Stimulated activated CD8-positive, alpha-beta memory T cell treated with anti-CD3 and anti-CD28 coated beads, Interleukin-15, amount 100 ng/mL, for 1 hour (primary cell): ENCODE measurements around the gene PPM1D.
"Not testable (repeated sequence)": the region's sequence is repeated elsewhere in the genome, so short reads cannot be mapped to it uniquely, and the experiment has no call there.

Experiments
- DNase-seq: peaks from one replicate; pipeline ENCODE4 v3.0.0-alpha.2; 2020; ENCODE audit warnings: low read depth

PPM1D gene

DNA sequence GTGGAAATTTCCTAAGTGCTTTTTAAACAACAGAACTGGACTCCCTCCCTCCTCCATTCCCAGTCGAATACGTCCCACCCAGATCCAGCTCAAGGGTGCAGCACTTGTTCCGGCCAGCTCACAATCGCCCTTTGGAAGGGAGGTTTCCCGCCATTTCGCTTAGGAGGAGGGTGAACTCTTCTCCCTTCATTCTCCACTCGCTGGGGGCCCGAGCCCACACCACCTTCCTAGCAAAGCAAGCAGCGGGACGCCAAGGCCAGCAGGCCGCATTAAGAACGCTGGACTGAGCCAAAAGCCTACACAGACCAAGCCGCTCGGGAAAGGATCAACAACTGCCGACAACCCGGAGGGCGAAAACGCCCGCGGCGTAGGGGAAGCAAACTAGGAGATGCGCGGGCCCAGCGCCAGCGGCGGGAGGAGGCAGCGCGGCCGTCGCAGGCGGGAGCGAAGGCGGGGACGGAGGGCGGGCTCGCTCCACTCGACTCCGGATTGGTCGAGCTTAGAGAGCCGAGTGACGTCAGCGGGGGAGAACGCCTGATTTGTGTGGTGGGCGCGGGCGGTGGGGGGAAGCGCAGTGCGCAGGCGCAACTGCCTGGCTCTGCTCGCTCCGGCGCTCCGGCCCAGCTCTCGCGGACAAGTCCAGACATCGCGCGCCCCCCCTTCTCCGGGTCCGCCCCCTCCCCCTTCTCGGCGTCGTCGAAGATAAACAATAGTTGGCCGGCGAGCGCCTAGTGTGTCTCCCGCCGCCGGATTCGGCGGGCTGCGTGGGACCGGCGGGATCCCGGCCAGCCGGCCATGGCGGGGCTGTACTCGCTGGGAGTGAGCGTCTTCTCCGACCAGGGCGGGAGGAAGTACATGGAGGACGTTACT is at the start of gene PPM1D:
Gene PPM1D (plus strand): TSS at position 574 of the 870 bp plus-strand sequence. CDS start 222 bp downstream, at position 796.
- DNase-seq = peak; percentile 97

- not testable (repeated sequence) for DNase-seq
Observed at GRCh38 chr17:60552255-60552654, 47.7 kb upstream of the PPM1D start.

GRCh38 chr17:60554377-60554788 is 45.6 kb upstream of the PPM1D start:
- DNase-seq = no peak

- DNase-seq = no peak
Observed at GRCh38 chr17:60555786-60556185, 44.2 kb upstream of the PPM1D start.

DNA sequence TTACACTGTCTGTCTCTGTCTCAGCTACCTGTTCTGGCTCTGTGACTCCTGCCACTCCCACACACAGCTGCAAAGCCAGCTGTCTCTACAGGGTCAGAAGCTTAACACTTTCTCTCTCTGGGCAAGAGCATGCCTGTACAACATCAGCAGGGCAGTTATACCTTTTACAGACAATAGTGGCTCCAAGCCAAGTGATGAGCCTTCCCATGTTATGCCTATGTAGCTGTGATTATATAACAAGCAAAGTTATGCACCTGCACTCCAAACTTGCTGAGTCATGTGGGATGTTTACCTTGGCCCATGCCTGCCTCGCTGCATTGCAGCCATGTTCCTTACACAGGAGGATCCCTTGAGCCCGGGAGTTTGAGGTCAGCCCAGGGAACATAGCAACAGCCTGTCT is 42.2 kb upstream of the PPM1D start:
- DNase-seq = no peak

- DNase-seq = no peak
Observed at GRCh38 chr17:60559659-60559994, 40.4 kb upstream of the PPM1D start.

- no peak for DNase-seq
Observed at GRCh38 chr17:60559995-60560859, 39.8 kb upstream of the PPM1D start.

- DNase-seq = no peak
Observed at GRCh38 chr17:60560860-60561257, 39.1 kb upstream of the PPM1D start.

- DNase-seq = no peak
Observed at GRCh38 chr17:60562421-60562820, 37.6 kb upstream of the PPM1D start.

DNA sequence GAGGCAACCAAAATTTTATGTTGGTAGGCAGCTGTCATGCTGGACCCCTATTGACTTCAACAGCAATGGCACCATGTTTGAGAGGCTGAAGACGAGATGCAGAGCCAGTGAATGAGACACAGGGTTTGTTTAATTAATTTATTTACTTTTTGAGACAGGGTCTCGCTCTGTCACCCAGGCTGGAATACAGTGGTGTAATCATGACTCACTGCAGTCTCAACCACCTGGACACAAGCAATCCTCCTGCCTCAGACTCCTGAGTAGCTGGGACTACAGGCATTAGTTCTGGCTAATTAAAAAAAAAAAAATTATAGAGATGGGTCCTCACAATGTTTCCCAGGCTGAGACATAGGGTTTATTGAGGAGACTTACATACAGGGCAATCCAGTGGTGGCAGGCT is 36.2 kb upstream of the PPM1D start:
- DNase-seq = no peak

DNA sequence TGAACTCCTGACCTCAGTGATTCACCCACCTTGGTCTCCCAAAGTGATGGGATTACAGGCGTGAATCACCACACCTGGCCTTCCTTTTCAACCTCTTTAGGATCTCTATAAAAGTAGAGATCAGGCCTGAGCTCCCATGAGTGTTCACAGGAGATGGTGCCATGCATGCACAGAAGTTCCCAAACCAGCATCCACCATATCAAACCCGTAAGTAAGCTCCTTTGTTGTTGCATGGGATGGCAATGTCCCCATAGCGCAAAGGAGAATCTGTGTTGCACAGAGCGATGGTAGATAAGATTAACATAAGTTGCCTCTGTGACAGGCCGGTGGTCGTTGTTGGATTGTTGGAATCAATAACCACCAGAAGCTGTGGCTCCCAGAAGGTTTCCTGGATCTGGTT is 34.8 kb upstream of the PPM1D start:
- no peak for DNase-seq

- DNase-seq = no peak
Observed at GRCh38 chr17:60573236-60574051, 26.5 kb upstream of the PPM1D start.

- no peak for DNase-seq
Observed at GRCh38 chr17:60577147-60577915, 22.7 kb upstream of the PPM1D start.

DNA sequence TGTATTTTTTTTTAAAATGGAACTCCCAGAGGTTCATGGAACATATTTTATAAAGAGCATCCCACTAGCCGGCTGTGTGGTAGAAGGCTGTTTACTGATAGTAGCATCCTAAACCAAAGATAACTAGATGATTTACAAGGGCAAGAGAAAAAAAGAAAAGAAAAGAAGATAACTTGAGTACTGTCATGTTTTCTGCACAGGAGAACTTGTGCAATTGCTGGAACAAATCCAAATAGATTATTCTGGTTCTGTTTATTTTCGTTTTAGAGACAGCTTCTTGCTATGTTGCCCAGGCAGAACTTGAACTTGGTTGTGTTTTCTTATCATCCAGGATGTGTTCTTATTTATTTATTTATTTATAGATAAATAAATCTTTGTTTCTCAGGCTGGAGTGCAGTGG is 20.9 kb upstream of the PPM1D start:
- no peak for DNase-seq

GRCh38 chr17:60579551-60579950 is 20.4 kb upstream of the PPM1D start:
- no peak for DNase-seq

DNA sequence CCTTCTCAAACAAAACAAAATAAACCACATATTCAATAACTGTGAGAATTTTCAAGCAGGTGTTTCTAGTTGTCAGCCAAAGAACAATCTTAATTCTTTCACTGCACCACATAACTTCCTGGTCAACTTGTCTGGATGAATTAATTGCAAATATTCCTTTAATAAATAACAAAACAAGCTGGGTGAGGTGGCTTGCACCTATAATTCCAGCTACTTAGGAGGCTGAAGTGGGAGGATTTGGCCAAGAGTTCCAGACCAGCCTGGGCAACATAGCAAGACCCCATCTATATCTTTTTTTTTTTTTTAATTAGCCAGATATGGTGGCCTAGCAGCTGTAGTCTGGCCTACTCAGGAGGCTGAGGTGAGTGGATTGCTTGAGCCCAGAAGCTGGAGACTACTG is 17.0 kb upstream of the PPM1D start:
- no peak for DNase-seq

GRCh38 chr17:60585887-60586286 is 14.1 kb upstream of the PPM1D start:
- no peak for DNase-seq

DNA sequence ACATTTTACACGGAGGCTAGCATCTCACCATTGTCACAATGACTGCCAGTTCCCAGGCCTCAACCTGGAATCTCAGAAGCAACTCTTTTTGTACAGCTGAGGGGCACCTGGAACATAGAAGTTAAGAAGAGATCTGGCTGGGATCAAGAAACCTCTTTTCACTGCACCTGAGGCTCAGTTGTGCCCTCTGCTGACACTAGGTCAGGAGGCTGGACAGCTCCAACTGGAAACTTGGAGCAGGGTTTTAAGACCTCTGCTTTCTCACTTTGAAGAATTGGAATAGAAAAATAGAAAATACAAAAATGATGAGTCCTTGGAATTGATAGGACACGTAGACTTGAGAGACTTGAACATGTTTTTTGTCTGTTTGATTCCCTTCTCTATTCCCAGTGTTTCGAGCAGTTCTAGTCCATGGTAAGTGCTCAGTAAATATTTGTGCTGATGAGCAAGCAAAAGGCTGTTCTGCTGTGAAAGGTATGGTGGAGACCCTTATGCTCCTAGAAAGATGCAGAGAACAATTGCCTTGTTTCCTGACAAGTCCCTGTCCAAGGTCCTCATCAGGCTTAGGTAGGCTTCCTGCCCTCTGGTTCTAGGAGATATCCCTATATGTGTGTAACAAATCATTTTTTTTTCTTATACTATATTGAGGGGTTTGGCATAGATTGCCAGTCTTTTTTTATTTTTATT is 13.6 kb upstream of the PPM1D start:
- DNase-seq = no peak

GRCh38 chr17:60590070-60590469 is 9.9 kb upstream of the PPM1D start:
- no peak for DNase-seq

DNA sequence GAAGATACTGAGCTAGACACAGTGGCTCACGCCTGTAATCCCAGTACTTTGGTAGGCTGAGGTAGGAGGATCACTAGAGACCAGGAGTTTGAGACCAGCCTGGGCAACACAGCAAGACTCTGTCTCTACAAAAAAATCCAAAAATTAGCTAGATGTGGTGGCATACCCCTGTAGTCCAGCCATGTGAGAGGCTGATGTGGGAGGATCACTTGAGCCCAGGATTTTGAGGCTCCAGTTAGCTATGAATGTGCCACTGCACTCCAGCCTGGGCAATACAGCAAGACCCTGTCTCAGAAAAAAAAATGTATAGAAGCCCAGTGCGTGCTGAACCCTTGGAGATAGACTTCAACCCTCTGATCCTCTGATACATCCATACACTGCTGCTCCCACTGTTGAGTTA is 7.2 kb upstream of the PPM1D start:
- no peak for DNase-seq
